A549 (cell line): ENCODE data around the gene TSEN34. TPM values are rescaled to one million over a fixed set of nuclear protein-coding genes. Genes with fewer than 3 reads are reported as not detected.
"Not testable (repeated sequence)": the region's sequence is repeated elsewhere in the genome, so short reads cannot be mapped to it uniquely, and the experiment has no call there.

ENCODE experiments used
- ATAC-seq, 2 experiments: fragments of 200-7000 bp in 1 of 2; fragments of >200 bp in 1 of 2; cut with Nextera tagmentation in 1 of 2; cut with Tn5 transposase in 1 of 2; 3 replicates each; pipeline versions ENCODE4 v1.8.0 to v1.9.1; 2018 to 2020; ENCODE audit warnings: mild to moderate bottlenecking in 1 of 2, moderate library complexity in 1 of 2
- CTCF ChIA-PET: fragments of 300-600 bp; sonication (Branson Sonifier 250); formaldehyde crosslinking; extraction: SDS; loops from one replicate; lab custom pipeline; 2021; ENCODE audit warnings: antibody characterized with exemption, inconsistent platforms; lab: Yijun Ruan, JAX
- POLR2A ChIA-PET: fragments of 350-600 bp; formaldehyde crosslinking; extraction: SDS; loops from one replicate; lab custom pipeline; 2021; ENCODE audit warnings: antibody characterized with exemption, inconsistent platforms; lab: Yijun Ruan, JAX
- DNase-seq, 2 experiments: peaks; one replicate each; pipeline versions ENCODE4 v3.0.0 to v3.0.0-alpha.2; 2011 to 2016; ENCODE audit warnings: low read depth in 1 of 2, low spot score in 1 of 2
- FAIRE-seq: peaks from 2 replicates; lab custom pipeline; 2011; peaks lifted over from hg19 to GRCh38; lab: Jason Lieb, UNC
- H3K27ac ChIP-seq, 2 experiments: fragments of >200 bp; sonication (Bioruptor Twin); formaldehyde crosslinking; 3 replicates each; pipeline ENCODE4 v1.5.1; 2016 to 2017
- H3K4me1 ChIP-seq: fragments of >200 bp; sonication (Bioruptor Twin); formaldehyde crosslinking; 3 replicates; pipeline ENCODE4 v1.6.1; 2016
- H3K4me2 ChIP-seq: fragments of >200 bp; sonication (Bioruptor Twin); formaldehyde crosslinking; 3 replicates; pipeline ENCODE4 v1.6.1; 2016
- H3K4me3 ChIP-seq: fragments of >200 bp; sonication (Bioruptor Twin); formaldehyde crosslinking; 3 replicates; pipeline ENCODE4 v1.5.1; 2016
- H3K9me3 ChIP-seq: fragments of >200 bp; sonication (Bioruptor Twin); formaldehyde crosslinking; 3 replicates; pipeline ENCODE4 v1.6.1; 2016
- CBX2 ChIP-seq: fragments of 200-600 bp; sonication (generic); IDR thresholded peaks from 2 replicates; pipeline ENCODE4 v1.6.1; 2016; ENCODE audit warnings: low read depth, mild to moderate bottlenecking, borderline replicate concordance
- CEBPB ChIP-seq, 2 experiments: fragments of >200 bp in 1 of 2; sonication (Bioruptor Twin) in 1 of 2; formaldehyde crosslinking in 1 of 2; IDR thresholded peaks; 2 replicates each; pipeline ENCODE4 v1.6.1; 2012 to 2016
- EHF ChIP-seq: fragments of 250-450 bp; sonication (Bioruptor Pico); IDR thresholded peaks from 2 replicates; pipeline ENCODE4 v1.5.0; 2020; ENCODE audit warnings: mild to moderate bottlenecking
- EP300 ChIP-seq, 2 experiments: fragments of >200 bp; sonication (Bioruptor Twin); formaldehyde crosslinking; IDR thresholded peaks; 2 replicates in 1 of 2; 3 replicates in 1 of 2; pipeline ENCODE4 v1.6.1; 2016 to 2017
- FOSB ChIP-seq: fragments of 250-450 bp; sonication (Bioruptor Pico); IDR thresholded peaks from 2 replicates; pipeline ENCODE4 v1.5.0; 2020; ENCODE audit warnings: mild to moderate bottlenecking, moderate library complexity
- GATA3 ChIP-seq: IDR thresholded peaks from 2 replicates; pipeline ENCODE4 v1.6.1; 2012; ENCODE audit warnings: borderline replicate concordance
- HOXA7 ChIP-seq: fragments of 250-450 bp; sonication (Bioruptor Pico); IDR thresholded peaks from 2 replicates; pipeline ENCODE4 v1.5.0; 2020; ENCODE audit warnings: mild to moderate bottlenecking, moderate library complexity
- KDM5A ChIP-seq: fragments of 200-600 bp; sonication (generic); IDR thresholded peaks from 2 replicates; pipeline ENCODE4 v1.6.1; 2016; ENCODE audit warnings: antibody characterized with exemption, mild to moderate bottlenecking
- MAZ ChIP-seq: fragments of 150-350 bp; IDR thresholded peaks from 2 replicates; pipeline ENCODE4 v1.6.1; 2014; ENCODE audit warnings: antibody characterized with exemption, low read depth, low read length, borderline replicate concordance
- NFE2L2 ChIP-seq: fragments of 150-350 bp; conservative IDR thresholded peaks from 2 replicates; pipeline ENCODE4 v1.6.1; 2014; ENCODE audit warnings: low read length
- RAD21 ChIP-seq, 2 experiments: fragments of >200 bp in 1 of 2; sonication (Bioruptor Twin) in 1 of 2; formaldehyde crosslinking in 1 of 2; IDR thresholded peaks in 1 of 2; conservative IDR thresholded peaks in 1 of 2; 2 replicates in 1 of 2; 3 replicates in 1 of 2; pipeline ENCODE4 v1.6.1; 2012 to 2018; ENCODE audit warnings: inconsistent platforms in 1 of 2
- SREBF2 ChIP-seq: fragments of 450-650 bp; IDR thresholded peaks from 2 replicates; pipeline ENCODE4 v1.6.1; 2014; ENCODE audit warnings: mild to moderate bottlenecking, moderate library complexity
- ZFP36 ChIP-seq: fragments of 450-650 bp; IDR thresholded peaks from 2 replicates; pipeline ENCODE4 v1.6.1; 2014; ENCODE audit warnings: borderline replicate concordance; ENCODE audit not compliant: partially characterized antibody
- WGBS: methylation state at CpG from one replicate; pipeline ENCODE4 v1.1.6; 2017; ENCODE audit errors: missing lambda C conversion rate; 5-methylcytosine and 5-hydroxymethylcytosine counted together
- polyA plus RNA-seq, 4 experiments: library from polyadenylated mRNA; depleted of rRNA in 3 of 4; stranded (reverse); fragments of >200 nt; fragmentation: RNase III in 1 of 4; extraction: RNeasy Plus Mini Kit Qiagen cat#74134 plus additional on column Dnase treatment in 1 of 4; gene quantifications; 2 replicates in 3 of 4; 3 replicates in 1 of 4; pipeline ENCODE4 v1.2.3, GENCODE V29; 2011 to 2017
- TF ChIP-seq, protein P1 (sequence below): fragments of >200 bp; sonication (Bioruptor Twin); formaldehyde crosslinking; IDR thresholded peaks from 2 replicates; pipeline ENCODE4 v1.6.1; 2016
- TF ChIP-seq, protein P2 (sequence below): fragments of 250-450 bp; sonication (Bioruptor Pico); IDR thresholded peaks from 2 replicates; pipeline ENCODE4 v1.5.0; 2021; ENCODE audit warnings: mild to moderate bottlenecking, moderate library complexity, borderline replicate concordance
- TF ChIP-seq, protein P3 (sequence below): fragments of >200 bp; sonication (Bioruptor Twin); formaldehyde crosslinking; IDR thresholded peaks from 3 replicates; pipeline ENCODE4 v1.5.1; 2016
- TF ChIP-seq, protein P4 (sequence below): fragments of 150-350 bp; IDR thresholded peaks from 2 replicates; pipeline ENCODE4 v1.6.1; 2014; ENCODE audit warnings: low read depth, mild to moderate bottlenecking, low read length

The TSEN34 gene
- polyA plus RNA-seq, 2 of the 4 experiments (the other 2 are of a cell fraction) = 53.4 to 90.9 TPM

DNA sequence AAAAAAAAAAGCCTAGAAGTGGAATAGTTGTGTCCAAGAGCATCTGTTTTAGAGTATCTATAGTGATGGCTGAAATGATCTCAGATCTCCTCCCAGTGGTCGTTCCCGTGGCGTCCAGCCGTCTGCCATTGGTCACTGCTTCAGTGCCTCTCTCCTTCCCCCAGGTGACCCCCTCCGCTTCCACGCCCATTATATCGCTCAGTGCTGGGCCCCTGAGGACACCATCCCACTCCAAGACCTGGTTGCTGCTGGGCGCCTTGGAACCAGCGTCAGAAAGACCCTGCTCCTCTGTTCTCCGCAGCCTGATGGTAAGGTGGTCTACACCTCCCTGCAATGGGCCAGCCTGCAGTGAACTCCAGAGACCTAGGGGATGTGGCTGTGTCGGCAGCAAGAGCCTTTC is 1.9 kb downstream of the TSEN34 start:
- DNase-seq = no peak
- TF ChIP-seq MAZ (no peak), CBX2 (no peak), CEBPB (IDR thresholded peaks at IDR 0.05) (no peak), ZFP36 (no peak), HOXA7 (no peak), KDM5A (no peak)
- TF ChIP-seq, protein P1, sequence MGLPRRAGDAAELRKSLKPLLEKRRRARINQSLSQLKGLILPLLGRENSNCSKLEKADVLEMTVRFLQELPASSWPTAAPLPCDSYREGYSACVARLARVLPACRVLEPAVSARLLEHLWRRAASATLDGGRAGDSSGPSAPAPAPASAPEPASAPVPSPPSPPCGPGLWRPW = no peak
- TF ChIP-seq, protein P2, sequence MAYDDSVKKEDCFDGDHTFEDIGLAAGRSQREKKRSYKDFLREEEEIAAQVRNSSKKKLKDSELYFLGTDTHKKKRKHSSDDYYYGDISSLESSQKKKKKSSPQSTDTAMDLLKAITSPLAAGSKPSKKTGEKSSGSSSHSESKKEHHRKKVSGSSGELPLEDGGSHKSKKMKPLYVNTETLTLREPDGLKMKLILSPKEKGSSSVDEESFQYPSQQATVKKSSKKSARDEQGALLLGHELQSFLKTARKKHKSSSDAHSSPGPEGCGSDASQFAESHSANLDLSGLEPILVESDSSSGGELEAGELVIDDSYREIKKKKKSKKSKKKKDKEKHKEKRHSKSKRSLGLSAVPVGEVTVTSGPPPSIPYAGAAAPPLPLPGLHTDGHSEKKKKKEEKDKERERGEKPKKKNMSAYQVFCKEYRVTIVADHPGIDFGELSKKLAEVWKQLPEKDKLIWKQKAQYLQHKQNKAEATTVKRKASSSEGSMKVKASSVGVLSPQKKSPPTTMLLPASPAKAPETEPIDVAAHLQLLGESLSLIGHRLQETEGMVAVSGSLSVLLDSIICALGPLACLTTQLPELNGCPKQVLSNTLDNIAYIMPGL (CRISPR knock-in tag) = no peak
- 86% methylated on average over 11 of the region's 11 CpGs for WGBS
- ChIA-PET CTCF (interaction anchor here (1.2 to 17.2 kb wide), 4 partner anchors 11 to 43 kb away, joined by 3 to 295 read pairs (median 6); partner anchors contain the start of gene TMC4), POLR2A (interaction anchor here (5.0 kb wide), 1 partner anchor 8 kb away, joined by 132 read pairs; the partner anchor contains the start of gene RPS9)
- ATAC-seq = no peak
- H3K27ac ChIP-seq = no peak overlapping the region
- H3K4me2 ChIP-seq = no peak overlapping the region
- H3K4me1 ChIP-seq = peaks cover 13% of the 10 kb centered on the region
- no peaks in the 10 kb centered on the region for H3K9me3 ChIP-seq
- no peak for FAIRE-seq
- H3K4me3 ChIP-seq = no peak overlapping the region

DNA sequence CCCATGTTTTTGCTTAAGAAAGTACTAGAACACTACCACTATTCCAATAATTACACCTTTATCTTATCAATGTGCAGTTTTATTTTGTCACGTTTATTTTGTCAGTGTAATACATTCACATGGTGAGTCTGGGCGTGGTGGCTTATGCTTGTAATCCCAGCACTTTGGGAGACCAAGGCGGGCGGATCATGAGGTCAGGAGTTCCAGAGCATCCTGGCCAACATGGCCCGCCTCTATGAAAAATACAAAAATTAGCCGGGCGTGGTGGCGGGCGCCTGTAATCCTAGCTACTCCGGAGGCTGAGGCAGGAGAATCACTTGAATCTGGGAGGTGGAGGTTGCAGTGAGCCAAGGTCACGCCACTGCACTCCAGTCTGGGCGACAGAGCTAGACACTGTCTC is 3.4 kb downstream of the TSEN34 start:
- H3K4me2 ChIP-seq, POLR2A ChIA-PET, FAIRE-seq, DNase-seq, ATAC-seq, H3K27ac ChIP-seq, H3K9me3 ChIP-seq, H3K4me1 ChIP-seq, H3K4me3 ChIP-seq: not testable (repeated sequence)
- CTCF ChIA-PET = interaction anchor here (0.9 to 2.2 kb wide), 2 partner anchors 27 to 72 kb away, joined by 3 to 8 read pairs; no protein-coding TSS in a partner anchor
- WGBS = 95% methylated on average over 12 of the region's 12 CpGs

DNA sequence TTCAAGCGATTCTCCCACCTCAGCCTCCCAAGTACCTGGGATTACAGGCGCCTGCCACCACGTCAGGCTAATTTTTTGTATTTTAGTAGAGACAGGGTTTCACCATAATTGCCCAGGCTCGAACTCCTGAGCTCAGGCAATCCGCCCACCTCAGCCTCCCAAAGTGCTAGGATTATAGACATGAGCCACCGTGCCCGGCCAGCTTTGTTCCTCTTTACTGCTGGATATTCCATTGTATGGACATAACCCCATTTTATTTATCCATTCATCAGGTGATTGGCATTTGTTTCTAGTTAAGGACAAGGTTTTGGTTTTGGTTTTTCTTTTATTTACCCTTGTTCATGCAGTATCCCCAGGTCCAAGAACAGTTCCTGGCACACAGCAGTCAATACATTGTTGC is 5.4 kb downstream of the TSEN34 start:
- no peak overlapping the region for H3K27ac ChIP-seq
- 91% methylated on average over 7 of the region's 7 CpGs for WGBS
- POLR2A ChIA-PET = no interaction called here
- CTCF ChIA-PET = interaction anchor here (0.9 to 1.4 kb wide), 3 partner anchors 36 to 70 kb away, joined by 3 to 5 read pairs (median 4); no protein-coding TSS in a partner anchor
- no peak overlapping the region for H3K4me3 ChIP-seq
- no peaks in the 10 kb centered on the region for H3K9me3 ChIP-seq
- TF ChIP-seq EHF (no peak), RAD21 (conservative IDR thresholded peaks at IDR 0.05 in 1 of 2, IDR thresholded peaks at IDR 0.05 in 1 of 2) (no peak), NFE2L2 (no peak), FOSB (CRISPR knock-in tag) (no peak), EP300 (IDR thresholded peaks at IDR 0.05) (no peak), CBX2 (no peak), ZFP36 (no peak), GATA3 (no peak), SREBF2 (no peak)
- TF ChIP-seq, protein P3, sequence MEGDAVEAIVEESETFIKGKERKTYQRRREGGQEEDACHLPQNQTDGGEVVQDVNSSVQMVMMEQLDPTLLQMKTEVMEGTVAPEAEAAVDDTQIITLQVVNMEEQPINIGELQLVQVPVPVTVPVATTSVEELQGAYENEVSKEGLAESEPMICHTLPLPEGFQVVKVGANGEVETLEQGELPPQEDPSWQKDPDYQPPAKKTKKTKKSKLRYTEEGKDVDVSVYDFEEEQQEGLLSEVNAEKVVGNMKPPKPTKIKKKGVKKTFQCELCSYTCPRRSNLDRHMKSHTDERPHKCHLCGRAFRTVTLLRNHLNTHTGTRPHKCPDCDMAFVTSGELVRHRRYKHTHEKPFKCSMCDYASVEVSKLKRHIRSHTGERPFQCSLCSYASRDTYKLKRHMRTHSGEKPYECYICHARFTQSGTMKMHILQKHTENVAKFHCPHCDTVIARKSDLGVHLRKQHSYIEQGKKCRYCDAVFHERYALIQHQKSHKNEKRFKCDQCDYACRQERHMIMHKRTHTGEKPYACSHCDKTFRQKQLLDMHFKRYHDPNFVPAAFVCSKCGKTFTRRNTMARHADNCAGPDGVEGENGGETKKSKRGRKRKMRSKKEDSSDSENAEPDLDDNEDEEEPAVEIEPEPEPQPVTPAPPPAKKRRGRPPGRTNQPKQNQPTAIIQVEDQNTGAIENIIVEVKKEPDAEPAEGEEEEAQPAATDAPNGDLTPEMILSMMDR = no peak
- TF ChIP-seq, protein P4, sequence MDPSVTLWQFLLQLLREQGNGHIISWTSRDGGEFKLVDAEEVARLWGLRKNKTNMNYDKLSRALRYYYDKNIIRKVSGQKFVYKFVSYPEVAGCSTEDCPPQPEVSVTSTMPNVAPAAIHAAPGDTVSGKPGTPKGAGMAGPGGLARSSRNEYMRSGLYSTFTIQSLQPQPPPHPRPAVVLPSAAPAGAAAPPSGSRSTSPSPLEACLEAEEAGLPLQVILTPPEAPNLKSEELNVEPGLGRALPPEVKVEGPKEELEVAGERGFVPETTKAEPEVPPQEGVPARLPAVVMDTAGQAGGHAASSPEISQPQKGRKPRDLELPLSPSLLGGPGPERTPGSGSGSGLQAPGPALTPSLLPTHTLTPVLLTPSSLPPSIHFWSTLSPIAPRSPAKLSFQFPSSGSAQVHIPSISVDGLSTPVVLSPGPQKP = no peak
- no peak overlapping the region for H3K4me2 ChIP-seq
- H3K4me1 ChIP-seq = peaks cover 13% of the 10 kb centered on the region
- ATAC-seq = no peak
- no peak for DNase-seq
- no peak for FAIRE-seq
